Measurements from ENCODE around the gene ANO8. TPM values are rescaled to one million over a fixed set of nuclear protein-coding genes. Genes with fewer than 3 reads are reported as not detected.

The ANO8 gene
- total and polyA plus RNA-seq, 2 of the 13 experiments (the other 11 are each of a cell fraction or from before 2014, with no cell fraction given), result 1.8 to 3.5 TPM

DNA sequence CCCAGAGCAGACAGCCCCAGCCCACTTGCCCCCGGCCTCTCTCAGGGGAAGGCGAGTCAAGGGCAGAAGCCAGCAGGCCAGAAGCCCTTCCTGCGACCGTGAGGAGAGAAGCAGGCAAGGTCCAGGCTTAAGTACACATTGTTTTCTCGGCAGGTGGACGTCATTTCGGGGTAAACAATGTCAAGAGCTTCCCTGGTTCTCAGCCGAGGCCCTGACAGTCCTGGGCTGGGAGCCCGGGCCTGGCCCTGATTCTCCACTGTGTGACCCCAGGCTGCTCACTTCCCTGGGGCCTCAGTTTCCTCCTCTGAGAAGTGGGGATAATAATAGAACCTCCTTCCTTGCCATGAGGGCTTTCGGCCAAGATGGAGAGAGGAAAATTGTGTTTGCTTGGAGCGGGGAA lies 23.1 kb upstream of the ANO8 start:
- CTCF ChIA-PET (ENCODE audit: low intra/inter-chr PET ratio, low total read pairs), result no interaction called here
- TF ChIP-seq PHF20 (CRISPR knock-in tag; IDR thresholded peaks at IDR 0.05) (no peak), ATF7-NPFF (CRISPR knock-in tag; IDR thresholded peaks at IDR 0.05; ENCODE audit: low read depth) (no peak), CREM (IDR thresholded peaks at IDR 0.05) (peak; percentile 22; the same call in 1 of the 2 replicates), CREM (CRISPR knock-in tag; IDR thresholded peaks at IDR 0.05) (no peak), SRSF9 (IDR thresholded peaks at IDR 0.05; ENCODE audit: borderline replicate concordance, insufficient read depth, low read depth, low read length, poor library complexity, severe bottlenecking) (no peak), ZFY (CRISPR knock-in tag; IDR thresholded peaks at IDR 0.05) (0 out of 2 replicates have a peak, but pooled peaks have one; percentile 8), TBP (CRISPR knock-in tag; IDR thresholded peaks at IDR 0.05) (no peak), ZFX (CRISPR knock-in tag; IDR thresholded peaks at IDR 0.05; ENCODE audit: low read depth) (0 out of 2 replicates have a peak, but pooled peaks have one; percentile 17), FOXA1 (IDR thresholded peaks at IDR 0.05) (no peak), FOXA1 (CRISPR knock-in tag; IDR thresholded peaks at IDR 0.05) (peak; percentile 58; the same call in 1 of the 2 replicates), ZNF629 (CRISPR knock-in tag; conservative IDR thresholded peaks at IDR 0.05) (peak; percentile 84)
- TF ChIP-seq, protein P1, sequence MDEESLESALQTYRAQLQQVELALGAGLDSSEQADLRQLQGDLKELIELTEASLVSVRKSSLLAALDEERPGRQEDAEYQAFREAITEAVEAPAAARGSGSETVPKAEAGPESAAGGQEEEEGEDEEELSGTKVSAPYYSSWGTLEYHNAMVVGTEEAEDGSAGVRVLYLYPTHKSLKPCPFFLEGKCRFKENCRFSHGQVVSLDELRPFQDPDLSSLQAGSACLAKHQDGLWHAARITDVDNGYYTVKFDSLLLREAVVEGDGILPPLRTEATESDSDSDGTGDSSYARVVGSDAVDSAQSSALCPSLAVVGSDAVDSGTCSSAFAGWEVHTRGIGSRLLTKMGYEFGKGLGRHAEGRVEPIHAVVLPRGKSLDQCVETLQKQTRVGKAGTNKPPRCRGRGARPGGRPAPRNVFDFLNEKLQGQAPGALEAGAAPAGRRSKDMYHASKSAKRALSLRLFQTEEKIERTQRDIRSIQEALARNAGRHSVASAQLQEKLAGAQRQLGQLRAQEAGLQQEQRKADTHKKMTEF (CRISPR knock-in tag; IDR thresholded peaks at IDR 0.05), result no peak
- TF ChIP-seq, protein P2, sequence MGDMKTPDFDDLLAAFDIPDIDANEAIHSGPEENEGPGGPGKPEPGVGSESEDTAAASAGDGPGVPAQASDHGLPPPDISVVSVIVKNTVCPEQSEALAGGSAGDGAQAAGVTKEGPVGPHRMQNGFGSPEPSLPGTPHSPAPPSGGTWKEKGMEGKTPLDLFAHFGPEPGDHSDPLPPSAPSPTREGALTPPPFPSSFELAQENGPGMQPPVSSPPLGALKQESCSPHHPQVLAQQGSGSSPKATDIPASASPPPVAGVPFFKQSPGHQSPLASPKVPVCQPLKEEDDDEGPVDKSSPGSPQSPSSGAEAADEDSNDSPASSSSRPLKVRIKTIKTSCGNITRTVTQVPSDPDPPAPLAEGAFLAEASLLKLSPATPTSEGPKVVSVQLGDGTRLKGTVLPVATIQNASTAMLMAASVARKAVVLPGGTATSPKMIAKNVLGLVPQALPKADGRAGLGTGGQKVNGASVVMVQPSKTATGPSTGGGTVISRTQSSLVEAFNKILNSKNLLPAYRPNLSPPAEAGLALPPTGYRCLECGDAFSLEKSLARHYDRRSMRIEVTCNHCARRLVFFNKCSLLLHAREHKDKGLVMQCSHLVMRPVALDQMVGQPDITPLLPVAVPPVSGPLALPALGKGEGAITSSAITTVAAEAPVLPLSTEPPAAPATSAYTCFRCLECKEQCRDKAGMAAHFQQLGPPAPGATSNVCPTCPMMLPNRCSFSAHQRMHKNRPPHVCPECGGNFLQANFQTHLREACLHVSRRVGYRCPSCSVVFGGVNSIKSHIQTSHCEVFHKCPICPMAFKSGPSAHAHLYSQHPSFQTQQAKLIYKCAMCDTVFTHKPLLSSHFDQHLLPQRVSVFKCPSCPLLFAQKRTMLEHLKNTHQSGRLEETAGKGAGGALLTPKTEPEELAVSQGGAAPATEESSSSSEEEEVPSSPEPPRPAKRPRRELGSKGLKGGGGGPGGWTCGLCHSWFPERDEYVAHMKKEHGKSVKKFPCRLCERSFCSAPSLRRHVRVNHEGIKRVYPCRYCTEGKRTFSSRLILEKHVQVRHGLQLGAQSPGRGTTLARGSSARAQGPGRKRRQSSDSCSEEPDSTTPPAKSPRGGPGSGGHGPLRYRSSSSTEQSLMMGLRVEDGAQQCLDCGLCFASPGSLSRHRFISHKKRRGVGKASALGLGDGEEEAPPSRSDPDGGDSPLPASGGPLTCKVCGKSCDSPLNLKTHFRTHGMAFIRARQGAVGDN (CRISPR knock-in tag; IDR thresholded peaks at IDR 0.05), result peak; percentile 23
- TF ChIP-seq, protein P3, sequence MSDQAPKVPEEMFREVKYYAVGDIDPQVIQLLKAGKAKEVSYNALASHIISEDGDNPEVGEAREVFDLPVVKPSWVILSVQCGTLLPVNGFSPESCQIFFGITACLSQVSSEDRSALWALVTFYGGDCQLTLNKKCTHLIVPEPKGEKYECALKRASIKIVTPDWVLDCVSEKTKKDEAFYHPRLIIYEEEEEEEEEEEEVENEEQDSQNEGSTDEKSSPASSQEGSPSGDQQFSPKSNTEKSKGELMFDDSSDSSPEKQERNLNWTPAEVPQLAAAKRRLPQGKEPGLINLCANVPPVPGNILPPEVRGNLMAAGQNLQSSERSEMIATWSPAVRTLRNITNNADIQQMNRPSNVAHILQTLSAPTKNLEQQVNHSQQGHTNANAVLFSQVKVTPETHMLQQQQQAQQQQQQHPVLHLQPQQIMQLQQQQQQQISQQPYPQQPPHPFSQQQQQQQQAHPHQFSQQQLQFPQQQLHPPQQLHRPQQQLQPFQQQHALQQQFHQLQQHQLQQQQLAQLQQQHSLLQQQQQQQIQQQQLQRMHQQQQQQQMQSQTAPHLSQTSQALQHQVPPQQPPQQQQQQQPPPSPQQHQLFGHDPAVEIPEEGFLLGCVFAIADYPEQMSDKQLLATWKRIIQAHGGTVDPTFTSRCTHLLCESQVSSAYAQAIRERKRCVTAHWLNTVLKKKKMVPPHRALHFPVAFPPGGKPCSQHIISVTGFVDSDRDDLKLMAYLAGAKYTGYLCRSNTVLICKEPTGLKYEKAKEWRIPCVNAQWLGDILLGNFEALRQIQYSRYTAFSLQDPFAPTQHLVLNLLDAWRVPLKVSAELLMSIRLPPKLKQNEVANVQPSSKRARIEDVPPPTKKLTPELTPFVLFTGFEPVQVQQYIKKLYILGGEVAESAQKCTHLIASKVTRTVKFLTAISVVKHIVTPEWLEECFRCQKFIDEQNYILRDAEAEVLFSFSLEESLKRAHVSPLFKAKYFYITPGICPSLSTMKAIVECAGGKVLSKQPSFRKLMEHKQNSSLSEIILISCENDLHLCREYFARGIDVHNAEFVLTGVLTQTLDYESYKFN (CRISPR knock-in tag; conservative IDR thresholded peaks at IDR 0.05), result peak; percentile 39; the same call in 1 of the 2 replicates
- TF ChIP-seq, protein P4, sequence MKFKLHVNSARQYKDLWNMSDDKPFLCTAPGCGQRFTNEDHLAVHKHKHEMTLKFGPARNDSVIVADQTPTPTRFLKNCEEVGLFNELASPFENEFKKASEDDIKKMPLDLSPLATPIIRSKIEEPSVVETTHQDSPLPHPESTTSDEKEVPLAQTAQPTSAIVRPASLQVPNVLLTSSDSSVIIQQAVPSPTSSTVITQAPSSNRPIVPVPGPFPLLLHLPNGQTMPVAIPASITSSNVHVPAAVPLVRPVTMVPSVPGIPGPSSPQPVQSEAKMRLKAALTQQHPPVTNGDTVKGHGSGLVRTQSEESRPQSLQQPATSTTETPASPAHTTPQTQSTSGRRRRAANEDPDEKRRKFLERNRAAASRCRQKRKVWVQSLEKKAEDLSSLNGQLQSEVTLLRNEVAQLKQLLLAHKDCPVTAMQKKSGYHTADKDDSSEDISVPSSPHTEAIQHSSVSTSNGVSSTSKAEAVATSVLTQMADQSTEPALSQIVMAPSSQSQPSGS (CRISPR knock-in tag; IDR thresholded peaks at IDR 0.05), result no peak

More for the DNA sequence above, 23.1 kb upstream of the ANO8 start:
- Histone ChIP-seq H3K9ac (ENCODE audit: insufficient read depth, low read depth, low read length) (no peak overlapping the region), H3K36me3 (replicated peaks in 1 of 2; ENCODE audit: control insufficient read depth in 1 of 2, insufficient read depth in 2 of 2, low read length in 2 of 2) (no peaks in the 10 kb centered on the region), H2AFZ (ENCODE audit: low read length) (no peak overlapping the region), H3K4me2 (ENCODE audit: low read depth, low read length) (peak overlapping the region; percentile 53; the same call in 1 of the 2 replicates), H3K9me3 (ENCODE audit: low read length) (no peaks in the 10 kb centered on the region), H4K20me1 (ENCODE audit: insufficient read depth, low read length) (no peaks in the 10 kb centered on the region), H3K4me1 (ENCODE audit: insufficient read depth, low read length) (peaks cover 24% of the 10 kb centered on the region), H3K4me3 (replicated peaks in 1 of 3; ENCODE audit: insufficient read depth in 1 of 3, low read depth in 2 of 3, low read length in 3 of 3) (peak overlapping the region in 1 of 3 experiments; percentile 30; a peak in 1 of 6 replicates), H3K27ac (ENCODE audit: extremely low read length, insufficient read depth, low read length) (no peak overlapping the region), H3K79me2 (ENCODE audit: insufficient read depth, low read length) (no peaks in the 10 kb centered on the region), H3K27me3 (ENCODE audit: control insufficient read depth in 1 of 2, insufficient read depth in 2 of 2, low read length in 2 of 2) (peaks cover 3 to 13% of the 10 kb centered on the region in 2 experiments; a peak in 3 of 5 replicates)
- POLR2A ChIA-PET, result no interaction called here
- ATAC-seq, result 0 out of 3 replicates have a peak, but pooled peaks have one; percentile 32
- no peak for FAIRE-seq
- no peak for DNase-seq (ENCODE audit: low spot score)
- intact Hi-C loops (cut with micrococcal nuclease; ENCODE audit: unreplicated experiment), result no loop called here
- WGBS (ENCODE audit: low lambda C conversion rate), result 5% methylated on average over 11 of the region's 11 CpGs
- BruUV-seq (replicated peaks), result no TSS peak
- in situ Hi-C loops (cut with HindIII; ENCODE audit: extremely low pct_ligation_motif_present, low pct_unique_long_range_greater_than_20kb), result no loop called here
